ENCODE results near the gene ANO8. TPM values are rescaled to one million over a fixed set of nuclear protein-coding genes. Genes with fewer than 3 reads are reported as not detected.

Gene ANO8
- total and polyA plus RNA-seq, 2 donors (not counting 3 experiments of a cell fraction or from before 2014, with no cell fraction given), result 3.5 to 6.8 TPM

DNA sequence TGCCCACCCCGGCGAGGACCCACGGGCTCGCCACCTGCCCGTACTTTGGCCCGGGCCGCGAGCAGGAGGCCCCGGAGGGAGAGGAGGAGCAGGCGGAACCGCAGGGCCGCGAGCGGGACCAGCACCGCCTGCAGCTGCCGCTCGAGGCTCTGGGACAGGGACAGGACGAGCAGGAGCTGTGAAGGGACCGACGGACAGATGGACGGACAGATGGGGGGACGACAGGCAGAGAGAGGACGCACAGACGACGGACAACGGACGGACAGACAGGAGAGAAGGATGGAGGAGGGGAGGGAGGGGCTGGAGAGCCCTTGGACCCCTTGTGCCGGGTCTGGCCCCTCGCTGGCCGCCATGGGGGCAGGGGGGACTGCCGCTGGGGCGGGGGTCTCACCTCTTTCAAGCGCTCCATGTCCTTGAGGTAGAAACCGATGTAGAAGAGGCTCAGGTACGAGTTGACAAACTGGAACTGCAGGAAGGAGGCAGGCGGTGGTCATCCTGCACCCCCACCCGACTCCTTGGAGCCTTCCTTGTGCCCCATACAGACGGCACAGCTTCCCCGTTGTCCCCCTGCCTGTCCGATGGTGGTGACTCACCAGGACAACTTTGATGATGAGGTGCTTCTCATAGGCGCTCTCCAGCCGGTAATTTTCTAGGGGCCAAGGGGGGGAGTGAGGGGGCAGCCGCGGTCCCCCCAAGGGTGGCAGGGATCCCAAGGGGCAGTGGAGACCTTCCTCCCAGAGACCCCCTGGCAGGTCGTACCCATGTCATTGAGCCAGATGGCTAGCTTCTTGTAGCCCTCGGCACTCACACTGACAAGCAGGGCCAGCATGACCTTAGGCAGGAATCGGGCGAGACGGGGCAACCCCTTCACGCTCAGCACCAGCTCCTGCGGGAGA is 5.0 kb downstream of the ANO8 start:
- Histone ChIP-seq H3K9ac (replicated peaks; ENCODE audit: extremely low read depth, insufficient read depth, low read length) (no peak overlapping the region), H3K27me3 (ENCODE audit: control insufficient read depth in 2 of 2, insufficient read depth in 2 of 2, low read length in 2 of 2) (peaks cover 4 to 19% of the 10 kb centered on the region in 2 experiments), H4K20me1 (replicated peaks; ENCODE audit: control insufficient read depth, extremely low read depth, insufficient read depth, low read length) (no peaks in the 10 kb centered on the region), H3K4me1 (ENCODE audit: control insufficient read depth, extremely low read depth, insufficient read depth, low read length) (peaks cover 10% of the 10 kb centered on the region), H3K9me3 (replicated peaks; ENCODE audit: control insufficient read depth, insufficient read depth, low read length) (no peaks in the 10 kb centered on the region), H3K4me2 (ENCODE audit: insufficient read depth, low read length) (no peak overlapping the region), H2AFZ (ENCODE audit: low read depth, low read length) (no peak overlapping the region), H3K27ac (ENCODE audit: insufficient read depth, low read depth, low read length) (no peak overlapping the region), H3K36me3 (ENCODE audit: control insufficient read depth in 2 of 2, extremely low read depth in 1 of 2, insufficient read depth in 2 of 2, low read length in 2 of 2) (no peaks in the 10 kb centered on the region), H3K79me2 (ENCODE audit: control insufficient read depth, insufficient read depth, low read length) (no peaks in the 10 kb centered on the region), H3K9me1 (replicated peaks; ENCODE audit: control insufficient read depth, extremely low read depth, insufficient read depth, low read length) (no peaks in the 10 kb centered on the region), H3K4me3 (replicated peaks in 1 of 3; ENCODE audit: insufficient read depth in 1 of 3, low read depth in 1 of 3, low read length in 3 of 3) (no peak overlapping the region)
- BruUV-seq (replicated peaks), result no TSS peak
- TF ChIP-seq MYC (IDR thresholded peaks at IDR 0.05; ENCODE audit: low read depth, low read length), result no peak
- TF ChIP-seq JUN (IDR thresholded peaks at IDR 0.05; ENCODE audit: borderline replicate concordance, insufficient read depth, insufficient read length, low read depth), result no peak
- ChIA-PET POLR2A (no interaction called here), CTCF (interaction anchor here (1.3 kb wide), 1 partner anchor 24 kb away, joined by 4 read pairs; the partner anchor contains the start of gene MRPL34)
- intact Hi-C loops (cut with micrococcal nuclease) (no loop called here), dilution Hi-C loops (cut with MboI; ENCODE audit: extremely low pct_ligation_motif_present, low sequenced_read_pairs) (no loop called here)
- DNase-seq (ENCODE audit: low read depth, low spot score), result no peak
- FAIRE-seq, result no peak

GRCh38 chr19:17328517-17329365 is 5.9 kb downstream of the ANO8 start:
- H3K4me3 ChIP-seq (replicated peaks in 1 of 3; ENCODE audit: insufficient read depth in 1 of 3, low read depth in 1 of 3, low read length in 3 of 3), result peak overlapping the region; percentile 15 to 24 (median 18)
- no peaks in the 10 kb centered on the region for H3K79me2 ChIP-seq (ENCODE audit: control insufficient read depth, insufficient read depth, low read length)
- H4K20me1 ChIP-seq (replicated peaks; ENCODE audit: control insufficient read depth, extremely low read depth, insufficient read depth, low read length), result no peaks in the 10 kb centered on the region
- dilution Hi-C loops (cut with MboI; ENCODE audit: extremely low pct_ligation_motif_present, low sequenced_read_pairs), result no loop called here
- no peak for TF ChIP-seq JUN (IDR thresholded peaks at IDR 0.05; ENCODE audit: borderline replicate concordance, insufficient read depth, insufficient read length, low read depth)
- peak; percentile 59 for TF ChIP-seq EZH2 (IDR thresholded peaks at IDR 0.05; ENCODE audit: borderline replicate concordance, low read depth, low read length, severe bottlenecking)
- TF ChIP-seq, protein P1, sequence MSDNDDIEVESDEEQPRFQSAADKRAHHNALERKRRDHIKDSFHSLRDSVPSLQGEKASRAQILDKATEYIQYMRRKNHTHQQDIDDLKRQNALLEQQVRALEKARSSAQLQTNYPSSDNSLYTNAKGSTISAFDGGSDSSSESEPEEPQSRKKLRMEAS (IDR thresholded peaks at IDR 0.05; ENCODE audit: insufficient read depth, insufficient read length), result no peak
- TF ChIP-seq, protein P2, sequence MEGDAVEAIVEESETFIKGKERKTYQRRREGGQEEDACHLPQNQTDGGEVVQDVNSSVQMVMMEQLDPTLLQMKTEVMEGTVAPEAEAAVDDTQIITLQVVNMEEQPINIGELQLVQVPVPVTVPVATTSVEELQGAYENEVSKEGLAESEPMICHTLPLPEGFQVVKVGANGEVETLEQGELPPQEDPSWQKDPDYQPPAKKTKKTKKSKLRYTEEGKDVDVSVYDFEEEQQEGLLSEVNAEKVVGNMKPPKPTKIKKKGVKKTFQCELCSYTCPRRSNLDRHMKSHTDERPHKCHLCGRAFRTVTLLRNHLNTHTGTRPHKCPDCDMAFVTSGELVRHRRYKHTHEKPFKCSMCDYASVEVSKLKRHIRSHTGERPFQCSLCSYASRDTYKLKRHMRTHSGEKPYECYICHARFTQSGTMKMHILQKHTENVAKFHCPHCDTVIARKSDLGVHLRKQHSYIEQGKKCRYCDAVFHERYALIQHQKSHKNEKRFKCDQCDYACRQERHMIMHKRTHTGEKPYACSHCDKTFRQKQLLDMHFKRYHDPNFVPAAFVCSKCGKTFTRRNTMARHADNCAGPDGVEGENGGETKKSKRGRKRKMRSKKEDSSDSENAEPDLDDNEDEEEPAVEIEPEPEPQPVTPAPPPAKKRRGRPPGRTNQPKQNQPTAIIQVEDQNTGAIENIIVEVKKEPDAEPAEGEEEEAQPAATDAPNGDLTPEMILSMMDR (IDR thresholded peaks at IDR 0.05; ENCODE audit: extremely low read depth in 1 of 2, insufficient read depth in 1 of 2, low read depth in 1 of 2, low read length in 2 of 2), result no peak
- no peak for TF ChIP-seq POLR2A (IDR thresholded peaks at IDR 0.05; ENCODE audit: low read depth, low read length)
- no peak for TF ChIP-seq GATA2 (IDR thresholded peaks at IDR 0.05; ENCODE audit: insufficient read depth, insufficient read length, low read depth, low read length)
- BruUV-seq (replicated peaks), result no TSS peak
- FAIRE-seq (no peak), DNase-seq (ENCODE audit: low read depth, low spot score) (no peak)
- H3K27me3 ChIP-seq (ENCODE audit: control insufficient read depth in 2 of 2, insufficient read depth in 2 of 2, low read length in 2 of 2), result peaks cover 4 to 19% of the 10 kb centered on the region in 2 experiments
- no peaks in the 10 kb centered on the region for H3K9me3 ChIP-seq (replicated peaks; ENCODE audit: control insufficient read depth, insufficient read depth, low read length)
- no peak overlapping the region for H3K27ac ChIP-seq (ENCODE audit: insufficient read depth, low read depth, low read length)
- no peak overlapping the region for H3K9ac ChIP-seq (replicated peaks; ENCODE audit: extremely low read depth, insufficient read depth, low read length)
- H3K9me1 ChIP-seq (replicated peaks; ENCODE audit: control insufficient read depth, extremely low read depth, insufficient read depth, low read length), result no peaks in the 10 kb centered on the region
- ChIA-PET POLR2A (interaction anchor here (0.6 kb wide), 1 partner anchor 20 kb away, joined by 9 read pairs; the partner anchor contains the start of gene DDA1), CTCF (interaction anchor here (0.5 to 2.5 kb wide), 6 partner anchors 20 to 109 kb away, joined by 3 to 16 read pairs (median 3); partner anchors contain the start of genes DDA1 and MRPL34)
- peaks cover 10% of the 10 kb centered on the region for H3K4me1 ChIP-seq (ENCODE audit: control insufficient read depth, extremely low read depth, insufficient read depth, low read length)
- H2AFZ ChIP-seq (ENCODE audit: low read depth, low read length), result peak overlapping the region; percentile 47
- no peaks in the 10 kb centered on the region for H3K36me3 ChIP-seq (ENCODE audit: control insufficient read depth in 2 of 2, extremely low read depth in 1 of 2, insufficient read depth in 2 of 2, low read length in 2 of 2)
- intact Hi-C loops (cut with micrococcal nuclease), result no loop called here
- H3K4me2 ChIP-seq (ENCODE audit: insufficient read depth, low read length), result peak overlapping the region; percentile 44

Data from endothelial cell of umbilical vein (primary cell).